ENCODE data around the gene CCDC171. TPM values are rescaled to one million over a fixed set of nuclear protein-coding genes. Genes with fewer than 3 reads are reported as not detected.

CCDC171 gene
- total RNA-seq, 1 donor from 2014 or later = 0.92 TPM

GRCh38 chr9:15755660-15756059 lies 202.8 kb downstream of the CCDC171 start:
- no peak for TF ChIP-seq CTCF (conservative IDR thresholded peaks at IDR 0.05; ENCODE audit: low read depth, low read length)
- no peak overlapping the region for H3K4me3 ChIP-seq (ENCODE audit: low read depth, low read length)
- DNase-seq (ENCODE audit: low read depth) = no peak

- TF ChIP-seq CTCF (conservative IDR thresholded peaks at IDR 0.05; ENCODE audit: low read depth, low read length) = no peak
- H3K4me3 ChIP-seq (ENCODE audit: low read depth, low read length) = no peak overlapping the region
- DNase-seq (ENCODE audit: low read depth) = no peak
These were observed 208.7 kb downstream of the CCDC171 start for GRCh38 chr9:15761551-15761950.

GRCh38 chr9:15763371-15763770 lies 210.5 kb downstream of the CCDC171 start:
- TF ChIP-seq CTCF (conservative IDR thresholded peaks at IDR 0.05; ENCODE audit: low read depth, low read length) = no peak
- no peak for DNase-seq (ENCODE audit: low read depth)
- H3K4me3 ChIP-seq (ENCODE audit: low read depth, low read length) = no peak overlapping the region

GRCh38 chr9:15764131-15764530 lies 211.3 kb downstream of the CCDC171 start:
- DNase-seq (ENCODE audit: low read depth) = no peak
- no peak for TF ChIP-seq CTCF (conservative IDR thresholded peaks at IDR 0.05; ENCODE audit: low read depth, low read length)
- no peak overlapping the region for H3K4me3 ChIP-seq (ENCODE audit: low read depth, low read length)

- H3K4me3 ChIP-seq (ENCODE audit: low read depth, low read length) = no peak overlapping the region
- no peak for DNase-seq (ENCODE audit: low read depth)
- TF ChIP-seq CTCF (conservative IDR thresholded peaks at IDR 0.05; ENCODE audit: low read depth, low read length) = no peak
These were observed 216.7 kb downstream of the CCDC171 start for GRCh38 chr9:15769547-15769946.

- TF ChIP-seq CTCF (conservative IDR thresholded peaks at IDR 0.05; ENCODE audit: low read depth, low read length) = no peak
- DNase-seq (ENCODE audit: low read depth) = no peak
- no peak overlapping the region for H3K4me3 ChIP-seq (ENCODE audit: low read depth, low read length)
These were observed 226.0 kb downstream of the CCDC171 start for GRCh38 chr9:15778861-15779260.

- H3K4me3 ChIP-seq (ENCODE audit: low read depth, low read length) = no peak overlapping the region
- no peak for DNase-seq (ENCODE audit: low read depth)
- no peak for TF ChIP-seq CTCF (conservative IDR thresholded peaks at IDR 0.05; ENCODE audit: low read depth, low read length)
These were observed 229.3 kb downstream of the CCDC171 start for GRCh38 chr9:15782106-15782505.

All from epithelial cell of proximal tubule (primary cell).